ENCODE data around the gene C2orf74.

- no peak for TF ChIP-seq CTCF (IDR thresholded peaks at IDR 0.05)
- no peak for TF ChIP-seq ZFX (IDR thresholded peaks at IDR 0.05; ENCODE audit: borderline replicate concordance)
These were observed 10.7 kb downstream of the C2orf74 start for GRCh38 chr2:61172671-61173070.

All from 22Rv1 (cell line).